Spinal cord (tissue), 10 donors: ENCODE results near the gene GJC3. TPM values are rescaled to one million over a fixed set of nuclear protein-coding genes. Genes with fewer than 3 reads are reported as not detected.
"Not testable (repeated sequence)": the region's sequence is repeated elsewhere in the genome, so short reads cannot be mapped to it uniquely, and the experiment has no call there.

Experiments
- DNase-seq, 6 donors: peaks; one replicate each; pipeline versions ENCODE4 v3.0.0 to v3.0.0-alpha.2; 2013 to 2015; ENCODE audit warnings: low spot score in 6 of 6, low read depth in 4 of 6
- H3K27ac ChIP-seq: one replicate; pipeline ENCODE4 v1.5.1; 2013; ENCODE audit warnings: low read depth, low read length, control low read depth
- H3K27me3 ChIP-seq: one replicate; pipeline ENCODE4 v1.6.1; 2013; ENCODE audit warnings: low read length; ENCODE audit not compliant: control insufficient read depth, insufficient read depth
- H3K36me3 ChIP-seq: one replicate; pipeline ENCODE4 v1.6.1; 2013; ENCODE audit warnings: low read length; ENCODE audit not compliant: control insufficient read depth, insufficient read depth
- H3K4me1 ChIP-seq: one replicate; pipeline ENCODE4 v1.6.1; 2013; ENCODE audit warnings: low read length; ENCODE audit not compliant: control insufficient read depth, insufficient read depth
- H3K4me3 ChIP-seq: one replicate; pipeline ENCODE4 v1.5.1; 2013; ENCODE audit warnings: low read depth, low read length, control low read depth
- H3K9me3 ChIP-seq: one replicate; pipeline ENCODE4 v1.6.1; 2013; ENCODE audit warnings: low read length; ENCODE audit not compliant: control insufficient read depth, insufficient read depth
- WGBS: methylation state at CpG from one replicate; pipeline ENCODE4 v1.1.5; 2013; ENCODE audit warnings: missing lambda C conversion rate; ENCODE audit not compliant: insufficient coverage; 5-methylcytosine and 5-hydroxymethylcytosine counted together
- polyA plus RNA-seq, 2 donors: library from polyadenylated mRNA; unstranded; fragments of 120-200 nt; gene quantifications; one replicate each; pipeline ENCODE4 v1.2.1, GENCODE V29; 2013; ENCODE audit not compliant: insufficient read length in 2 of 2
- total RNA-seq, 2 donors: library from RNA; depleted of rRNA in 1 of 2; stranded (reverse); fragments of 120-200 nt in 1 of 2; fragments of >200 nt in 1 of 2; gene quantifications; one replicate each; pipeline versions ENCODE4 v1.2.3 to v1.2.4, GENCODE V29; 2013 to 2014
- donor health status: healthy.

GJC3 gene
- total and polyA plus RNA-seq, 4 donors: 1.00 to 12.6 (median 3.1) TPM

- Histone ChIP-seq H3K4me1 (no peaks in the 10 kb centered on the region), H3K36me3 (peaks cover 37% of the 10 kb centered on the region), H3K27ac (no peak overlapping the region), H3K27me3 (no peaks in the 10 kb centered on the region), H3K9me3 (no peaks in the 10 kb centered on the region), H3K4me3 (no peak overlapping the region)
- DNase-seq: no peak
- WGBS: 100% methylated on average over 1 of the region's 2 CpGs
Observed at GRCh38 chr7:99910976-99911375, 18.4 kb downstream of the GJC3 start.

- DNase-seq: no peak
- Histone ChIP-seq H3K4me3 (no peak overlapping the region), H3K9me3 (no peaks in the 10 kb centered on the region), H3K36me3 (peaks cover 40% of the 10 kb centered on the region), H3K27ac (no peak overlapping the region), H3K27me3 (no peaks in the 10 kb centered on the region), H3K4me1 (no peaks in the 10 kb centered on the region)
- 98% methylated on average over 10 of the region's 10 CpGs for WGBS
Observed at GRCh38 chr7:99901581-99901980, 27.8 kb downstream of the GJC3 start.

- Histone ChIP-seq H3K27ac (no peak overlapping the region), H3K36me3 (peaks cover 31% of the 10 kb centered on the region)
- 97% methylated on average over 3 of the region's 6 CpGs for WGBS
Observed at GRCh38 chr7:99899830-99900519, 29.4 kb downstream of the GJC3 start.

GRCh38 chr7:99898836-99899235, 30.6 kb downstream of the GJC3 start:
- H3K9me3 ChIP-seq: no peaks in the 10 kb centered on the region
- no peaks in the 10 kb centered on the region for H3K4me1 ChIP-seq
- H3K4me3 ChIP-seq: no peak overlapping the region
- WGBS: 73% methylated on average over 2 of the region's 3 CpGs
- no peaks in the 10 kb centered on the region for H3K27me3 ChIP-seq
- peaks cover 24% of the 10 kb centered on the region for H3K36me3 ChIP-seq
- no peak for DNase-seq
- no peak overlapping the region for H3K27ac ChIP-seq

More at GRCh38 chr7:99899830-99900519, 29.4 kb downstream of the GJC3 start:
- no peak for DNase-seq
- no peaks in the 10 kb centered on the region for H3K27me3 ChIP-seq
- H3K4me1 ChIP-seq: no peaks in the 10 kb centered on the region
- no peaks in the 10 kb centered on the region for H3K9me3 ChIP-seq
- no peak overlapping the region for H3K4me3 ChIP-seq

GRCh38 chr7:99898023-99898357, 31.4 kb downstream of the GJC3 start:
- Histone ChIP-seq H3K27ac (no peak overlapping the region), H3K4me3 (no peak overlapping the region), H3K4me1 (no peaks in the 10 kb centered on the region), H3K36me3 (peaks cover 17% of the 10 kb centered on the region), H3K27me3 (no peaks in the 10 kb centered on the region), H3K9me3 (no peaks in the 10 kb centered on the region)
- no CpG with 5 or more reads among the region's 2 CpGs for WGBS
- DNase-seq: no peak

- WGBS: 89% methylated on average over 2 of the region's 6 CpGs
- peaks cover 17% of the 10 kb centered on the region for H3K36me3 ChIP-seq
- H3K9me3 ChIP-seq: no peaks in the 10 kb centered on the region
- H3K27me3 ChIP-seq: no peaks in the 10 kb centered on the region
- no peak for DNase-seq
- no peak overlapping the region for H3K4me3 ChIP-seq
- no peak overlapping the region for H3K27ac ChIP-seq
- H3K4me1 ChIP-seq: no peaks in the 10 kb centered on the region
Observed at GRCh38 chr7:99897322-99898022, 31.9 kb downstream of the GJC3 start.

GRCh38 chr7:99894738-99895137, 34.7 kb downstream of the GJC3 start:
- H3K9me3 ChIP-seq: no peaks in the 10 kb centered on the region
- no peak overlapping the region for H3K27ac ChIP-seq
- no peaks in the 10 kb centered on the region for H3K4me1 ChIP-seq
- H3K4me3 ChIP-seq: no peak overlapping the region
- H3K27me3 ChIP-seq: no peaks in the 10 kb centered on the region
- peaks cover 12% of the 10 kb centered on the region for H3K36me3 ChIP-seq
- DNase-seq: no peak

- Histone ChIP-seq H3K4me1 (no peaks in the 10 kb centered on the region), H3K27ac (no peak overlapping the region), H3K36me3 (peaks cover 15% of the 10 kb centered on the region), H3K4me3 (no peak overlapping the region), H3K9me3 (no peaks in the 10 kb centered on the region), H3K27me3 (no peaks in the 10 kb centered on the region)
- 92% methylated on average over 4 of the region's 5 CpGs for WGBS
- DNase-seq: no peak
Observed at GRCh38 chr7:99893280-99893679, 36.1 kb downstream of the GJC3 start.

- peaks cover 15% of the 10 kb centered on the region for H3K36me3 ChIP-seq
- WGBS: no CpG with 5 or more reads among the region's 2 CpGs
- H3K27ac ChIP-seq, H3K9me3 ChIP-seq, H3K4me1 ChIP-seq, H3K4me3 ChIP-seq, DNase-seq, H3K27me3 ChIP-seq: not testable (repeated sequence)
Observed at GRCh38 chr7:99890348-99890747, 39.1 kb downstream of the GJC3 start.

GRCh38 chr7:99888366-99888765, 41.1 kb downstream of the GJC3 start:
- H3K4me1 ChIP-seq, H3K9me3 ChIP-seq, H3K27me3 ChIP-seq, H3K4me3 ChIP-seq, H3K27ac ChIP-seq, DNase-seq: not testable (repeated sequence)
- H3K36me3 ChIP-seq: peaks cover 15% of the 10 kb centered on the region
- 80% methylated on average over 1 of the region's 29 CpGs for WGBS
